ENCODE measurements around the gene MFAP5. TPM values are rescaled to one million over a fixed set of nuclear protein-coding genes. Genes with fewer than 3 reads are reported as not detected.
"Not testable (repeated sequence)": the region's sequence is repeated elsewhere in the genome, so short reads cannot be mapped to it uniquely, and the experiment has no call there.

Gene MFAP5
- total RNA-seq, 3 donors from 2014 or later (not counting 1 experiment from before 2014, with no cell fraction given), result not detected

- Mint-ChIP-seq H3K27me3 (ENCODE audit: low read depth in 2 of 2) (peaks cover 0 to 3% of the 10 kb centered on the region in 2 donors), H3K36me3 (no peaks in the 10 kb centered on the region), H3K27ac (no peak overlapping the region), H3K4me1 (peaks cover 0 to 5% of the 10 kb centered on the region in 2 donors), H3K9me3 (no peaks in the 10 kb centered on the region), H3K4me3 (no peak overlapping the region)
- 78% methylated on average over 4 of the region's 4 CpGs for WGBS (ENCODE audit: insufficient coverage)
- Histone ChIP-seq H3K36me3 (ENCODE audit: control insufficient read depth, insufficient read depth, low read length) (no peaks in the 10 kb centered on the region), H3K27me3 (ENCODE audit: control insufficient read depth, insufficient read depth, low read length) (no peaks in the 10 kb centered on the region), H3K9me3 (ENCODE audit: control insufficient read depth, insufficient read depth, low read length) (no peaks in the 10 kb centered on the region), H3K4me1 (ENCODE audit: control insufficient read depth, insufficient read depth, low read length) (no peaks in the 10 kb centered on the region), H3K27ac (ENCODE audit: low read length) (no peak overlapping the region), H3K4me3 (ENCODE audit: low read length) (no peak overlapping the region)
- intact Hi-C loops (cut with micrococcal nuclease), result no loop called here
- TF ChIP-seq, protein P1, sequence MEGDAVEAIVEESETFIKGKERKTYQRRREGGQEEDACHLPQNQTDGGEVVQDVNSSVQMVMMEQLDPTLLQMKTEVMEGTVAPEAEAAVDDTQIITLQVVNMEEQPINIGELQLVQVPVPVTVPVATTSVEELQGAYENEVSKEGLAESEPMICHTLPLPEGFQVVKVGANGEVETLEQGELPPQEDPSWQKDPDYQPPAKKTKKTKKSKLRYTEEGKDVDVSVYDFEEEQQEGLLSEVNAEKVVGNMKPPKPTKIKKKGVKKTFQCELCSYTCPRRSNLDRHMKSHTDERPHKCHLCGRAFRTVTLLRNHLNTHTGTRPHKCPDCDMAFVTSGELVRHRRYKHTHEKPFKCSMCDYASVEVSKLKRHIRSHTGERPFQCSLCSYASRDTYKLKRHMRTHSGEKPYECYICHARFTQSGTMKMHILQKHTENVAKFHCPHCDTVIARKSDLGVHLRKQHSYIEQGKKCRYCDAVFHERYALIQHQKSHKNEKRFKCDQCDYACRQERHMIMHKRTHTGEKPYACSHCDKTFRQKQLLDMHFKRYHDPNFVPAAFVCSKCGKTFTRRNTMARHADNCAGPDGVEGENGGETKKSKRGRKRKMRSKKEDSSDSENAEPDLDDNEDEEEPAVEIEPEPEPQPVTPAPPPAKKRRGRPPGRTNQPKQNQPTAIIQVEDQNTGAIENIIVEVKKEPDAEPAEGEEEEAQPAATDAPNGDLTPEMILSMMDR (IDR thresholded peaks at IDR 0.05), result no peak
- ATAC-seq, result no peak
- DNase-seq, result no peak
Measured at GRCh38 chr12:8622646-8623045, 40.0 kb downstream of the MFAP5 start.

DNA sequence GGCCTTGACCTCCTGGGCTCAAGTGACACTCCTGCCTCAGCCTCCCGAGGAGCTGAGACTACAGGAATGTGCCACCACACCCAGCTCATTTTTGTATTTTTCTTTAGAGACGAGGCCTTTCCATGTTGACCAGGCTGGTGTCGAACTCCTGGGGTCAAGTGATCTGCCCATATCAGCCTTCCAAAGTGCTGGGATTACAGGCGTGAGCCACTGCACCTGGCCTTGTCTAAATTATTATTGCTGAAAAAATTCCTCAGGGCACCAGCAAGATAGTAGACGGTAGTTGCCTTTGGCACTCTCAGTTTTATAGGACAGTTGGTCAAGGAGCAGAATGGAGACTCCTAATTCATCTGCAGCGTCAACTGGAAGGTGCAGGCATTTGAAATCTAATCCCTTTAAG, 47.4 kb downstream of the MFAP5 start:
- TF ChIP-seq, protein P1 (IDR thresholded peaks at IDR 0.05), result no peak
- Mint-ChIP-seq H3K4me1 (peaks cover 0 to 5% of the 10 kb centered on the region in 2 donors), H3K9me3 (no peaks in the 10 kb centered on the region), H3K27ac (no peak overlapping the region), H3K27me3 (ENCODE audit: low read depth in 2 of 2) (no peaks in the 10 kb centered on the region), H3K36me3 (no peaks in the 10 kb centered on the region), H3K4me3 (no peak overlapping the region)
- no peak for DNase-seq
- Histone ChIP-seq H3K4me3 (ENCODE audit: low read length) (no peak overlapping the region), H3K36me3 (ENCODE audit: control insufficient read depth, insufficient read depth, low read length) (no peaks in the 10 kb centered on the region), H3K27ac (ENCODE audit: low read length) (no peak overlapping the region), H3K27me3 (ENCODE audit: control insufficient read depth, insufficient read depth, low read length) (no peaks in the 10 kb centered on the region), H3K4me1 (ENCODE audit: control insufficient read depth, insufficient read depth, low read length) (no peaks in the 10 kb centered on the region), H3K9me3 (ENCODE audit: control insufficient read depth, insufficient read depth, low read length) (no peaks in the 10 kb centered on the region)
- no peak for ATAC-seq
- 88% methylated on average over 6 of the region's 6 CpGs for WGBS (ENCODE audit: insufficient coverage)
- intact Hi-C loops (cut with micrococcal nuclease), result no loop called here

GRCh38 chr12:8613881-8614280, 48.7 kb downstream of the MFAP5 start:
- intact Hi-C loops (cut with micrococcal nuclease); H3K4me1 Mint-ChIP-seq; H3K27me3 ChIP-seq (ENCODE audit: control insufficient read depth, insufficient read depth, low read length); H3K4me1 ChIP-seq (ENCODE audit: control insufficient read depth, insufficient read depth, low read length); H3K36me3 ChIP-seq (ENCODE audit: control insufficient read depth, insufficient read depth, low read length); H3K4me3 Mint-ChIP-seq; ATAC-seq; H3K4me3 ChIP-seq (ENCODE audit: low read length); H3K27ac Mint-ChIP-seq; H3K36me3 Mint-ChIP-seq; H3K27ac ChIP-seq (ENCODE audit: low read length); H3K9me3 ChIP-seq (ENCODE audit: control insufficient read depth, insufficient read depth, low read length); H3K27me3 Mint-ChIP-seq (ENCODE audit: low read depth in 2 of 2); DNase-seq; H3K9me3 Mint-ChIP-seq: not testable (repeated sequence)
- 14% methylated on average over 1 of the region's 1 CpG for WGBS (ENCODE audit: insufficient coverage)

DNA sequence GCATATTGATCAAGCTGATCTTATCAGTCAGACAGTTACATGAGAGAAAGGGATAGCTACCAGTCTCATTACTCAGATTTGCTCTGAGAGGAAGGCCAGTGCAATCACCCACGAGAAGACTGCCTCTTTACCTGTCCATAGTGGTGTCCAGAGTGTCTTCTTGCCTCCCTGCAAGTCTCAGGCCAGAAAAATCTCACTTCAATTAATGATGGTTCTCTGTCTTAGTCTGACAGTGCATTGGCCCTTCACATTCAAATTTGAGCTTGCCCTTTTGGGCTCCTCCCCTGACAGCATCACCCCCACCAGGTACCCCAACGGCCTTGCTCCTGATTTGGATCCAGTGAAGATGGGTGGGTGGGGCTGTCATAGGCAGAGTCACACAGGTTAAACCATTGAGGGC, 50.0 kb downstream of the MFAP5 start, which contains the start of gene AICDA:
Gene AICDA, minus strand, starts transcription at position 231 of the 400 bp plus-strand sequence. Its CDS starts 92 bp downstream, at position 139.
- intact Hi-C loops (cut with micrococcal nuclease), result no loop called here
- Histone ChIP-seq H3K27ac (ENCODE audit: low read length) (no peak within 1 kb of the TSS), H3K9me3 (ENCODE audit: control insufficient read depth, insufficient read depth, low read length) (no peaks in the 10 kb centered on the region), H3K4me3 (ENCODE audit: low read length) (no peak within 1 kb of the TSS), H3K36me3 (ENCODE audit: control insufficient read depth, insufficient read depth, low read length) (no peaks in the 10 kb centered on the region), H3K27me3 (ENCODE audit: control insufficient read depth, insufficient read depth, low read length) (no peaks in the 10 kb centered on the region), H3K4me1 (ENCODE audit: control insufficient read depth, insufficient read depth, low read length) (no peaks in the 10 kb centered on the region)
- ATAC-seq (no peak), DNase-seq (no peak)
- Mint-ChIP-seq H3K36me3 (no peaks in the 10 kb centered on the region), H3K9me3 (no peaks in the 10 kb centered on the region), H3K4me3 (no peak within 1 kb of the TSS), H3K27ac (no peak within 1 kb of the TSS), H3K4me1 (peaks cover 0 to 10% of the 10 kb centered on the region in 2 donors), H3K27me3 (ENCODE audit: low read depth in 2 of 2) (peaks cover 0 to 8% of the 10 kb centered on the region in 2 donors)
- WGBS (ENCODE audit: insufficient coverage), result 77% methylated on average over 2 of the region's 2 CpGs
- TF ChIP-seq, protein P1 (IDR thresholded peaks at IDR 0.05), result no peak
